HG02678 (cell line): ENCODE measurements around the gene LSAMP.

ENCODE experiments used
- ATAC-seq: cut with Tn5 transposase; IDR thresholded peaks from one replicate; pipeline ENCODE4 v1.9.1; 2021; ENCODE audit warnings: mild to moderate bottlenecking, moderate library complexity; ENCODE audit not compliant: unreplicated experiment

The LSAMP gene

GRCh38 chr3:116181159-116181558 is 264.1 kb downstream of the LSAMP start:
- ATAC-seq = no peak

GRCh38 chr3:116179091-116179490 is 266.2 kb downstream of the LSAMP start:
- no peak for ATAC-seq

DNA sequence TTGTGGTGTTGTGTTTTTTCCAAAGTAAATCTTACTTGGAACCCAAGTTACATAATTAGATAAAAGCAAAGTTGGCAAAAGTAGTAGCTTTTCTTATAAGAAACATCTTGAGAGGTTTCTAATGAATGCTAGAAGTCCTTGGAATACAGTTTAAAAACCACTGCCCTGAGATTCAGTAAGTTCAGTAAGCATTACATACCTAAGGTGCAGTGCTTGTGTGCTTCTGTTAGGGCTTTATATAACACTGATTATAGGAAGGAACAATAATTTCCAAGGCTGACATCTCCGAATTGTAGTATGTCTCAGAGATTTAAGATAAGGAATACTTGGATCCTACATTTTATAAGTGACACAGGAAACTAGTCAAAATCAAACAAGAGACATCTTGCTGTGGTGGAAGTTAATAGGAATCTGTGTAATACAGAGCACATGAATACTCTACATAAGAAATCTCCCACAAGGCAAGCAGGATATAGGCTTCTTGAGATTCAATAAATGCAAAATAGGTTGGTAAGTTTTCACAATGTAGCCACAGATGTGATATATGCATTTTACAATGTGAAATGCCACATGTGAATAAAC is 268.2 kb downstream of the LSAMP start:
- no peak for ATAC-seq

- no peak for ATAC-seq
These were observed 279.2 kb downstream of the LSAMP start for GRCh38 chr3:116166121-116166520.

DNA sequence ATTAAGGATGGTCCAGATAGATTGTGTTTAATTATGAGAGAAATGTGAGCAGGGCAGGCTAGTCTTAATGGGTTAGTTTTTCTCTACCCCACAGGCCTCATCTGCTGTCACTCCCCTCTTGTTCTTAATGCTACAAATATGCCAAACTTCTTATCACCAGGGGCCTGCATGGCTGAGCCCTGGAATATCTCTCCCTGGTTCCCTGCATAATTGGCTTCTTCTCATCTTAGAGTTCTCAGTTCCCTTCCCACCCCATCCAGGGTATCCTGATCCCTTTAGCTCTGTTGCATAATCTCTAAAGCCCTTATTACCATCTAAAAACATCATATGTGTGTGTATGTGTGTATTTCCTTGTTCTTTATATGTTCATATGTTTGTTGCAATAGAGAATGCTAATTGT is 279.6 kb downstream of the LSAMP start:
- no peak for ATAC-seq

- no peak for ATAC-seq
These were observed 280.2 kb downstream of the LSAMP start for GRCh38 chr3:116165135-116165534.

DNA sequence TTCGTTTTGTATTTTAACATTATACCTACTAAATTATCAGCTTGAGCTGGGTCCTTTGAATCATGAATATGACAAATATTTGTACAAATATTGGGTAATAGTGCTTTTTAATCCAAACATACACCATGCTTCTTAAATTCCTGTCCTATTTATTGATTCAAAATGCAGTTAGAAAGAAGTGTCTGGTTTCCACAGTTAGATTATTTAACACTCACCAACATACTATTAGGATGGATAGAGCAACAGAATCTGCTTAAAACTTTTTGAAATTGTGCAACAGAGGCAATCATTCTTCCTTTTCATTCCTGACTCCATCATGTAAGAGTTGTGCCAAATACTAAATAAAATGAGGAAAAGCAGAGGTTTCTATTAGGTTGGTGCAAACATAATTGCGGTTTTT is 281.2 kb downstream of the LSAMP start:
- ATAC-seq = no peak

- ATAC-seq = no peak
These were observed 283.4 kb downstream of the LSAMP start for GRCh38 chr3:116161575-116162525.

- ATAC-seq = no peak
These were observed 284.7 kb downstream of the LSAMP start for GRCh38 chr3:116160594-116160993.

DNA sequence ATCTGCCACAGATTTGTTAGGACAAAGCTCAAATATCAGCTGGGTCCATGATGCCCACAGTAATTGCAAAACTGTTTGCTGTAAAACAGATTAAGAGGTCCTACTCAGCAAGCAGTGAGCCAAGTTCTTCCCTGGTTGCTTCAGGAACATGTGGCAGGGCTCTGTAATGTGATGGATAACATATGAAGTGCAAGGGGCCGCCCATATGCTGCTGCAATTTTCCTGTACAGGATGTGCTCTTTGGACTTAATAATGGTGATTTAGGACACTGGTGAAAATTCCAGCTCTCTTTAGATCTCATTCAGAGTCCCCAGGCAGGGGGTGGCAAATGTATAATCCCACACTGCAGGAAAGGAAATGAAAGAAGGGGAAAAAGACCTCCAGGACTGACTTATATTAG is 289.4 kb downstream of the LSAMP start:
- ATAC-seq = no peak

DNA sequence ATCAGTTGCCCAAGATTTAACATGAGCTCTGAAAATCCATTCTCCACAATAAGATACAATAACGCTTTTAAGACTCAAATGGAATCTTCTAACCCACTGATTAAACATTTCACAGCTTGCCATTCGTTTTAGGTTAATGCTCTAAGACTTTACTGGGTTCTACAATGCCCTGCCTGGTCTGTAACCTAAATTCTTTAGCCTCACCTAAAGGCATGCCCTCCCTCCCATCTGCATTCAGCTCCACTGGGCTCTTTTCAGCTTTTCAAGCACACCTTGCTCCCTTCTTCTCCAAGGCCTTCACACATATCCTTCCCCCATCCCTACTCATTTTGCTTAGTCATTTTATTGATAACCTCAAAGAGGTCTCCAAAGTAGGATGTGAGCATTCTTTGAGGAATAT is 290.9 kb downstream of the LSAMP start:
- no peak for ATAC-seq

DNA sequence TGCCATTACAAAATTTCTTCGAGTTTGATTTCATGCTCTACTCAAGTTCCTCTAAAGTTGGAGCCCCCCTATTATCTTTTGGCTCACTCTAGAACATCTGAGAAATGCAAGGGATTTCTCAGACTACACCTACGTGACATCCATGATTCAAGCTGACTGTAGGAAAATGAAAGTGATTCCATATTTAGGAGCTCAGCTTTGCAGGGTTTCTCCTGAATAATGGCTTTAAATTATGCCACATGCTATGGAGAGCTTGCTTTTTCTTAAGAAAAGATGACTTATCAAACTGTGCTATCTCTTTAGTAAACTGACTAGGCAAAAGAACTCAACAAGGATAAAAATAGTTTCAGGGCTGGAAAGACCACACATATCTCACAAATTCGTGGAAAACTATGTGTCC is 292.1 kb downstream of the LSAMP start:
- no peak for ATAC-seq

DNA sequence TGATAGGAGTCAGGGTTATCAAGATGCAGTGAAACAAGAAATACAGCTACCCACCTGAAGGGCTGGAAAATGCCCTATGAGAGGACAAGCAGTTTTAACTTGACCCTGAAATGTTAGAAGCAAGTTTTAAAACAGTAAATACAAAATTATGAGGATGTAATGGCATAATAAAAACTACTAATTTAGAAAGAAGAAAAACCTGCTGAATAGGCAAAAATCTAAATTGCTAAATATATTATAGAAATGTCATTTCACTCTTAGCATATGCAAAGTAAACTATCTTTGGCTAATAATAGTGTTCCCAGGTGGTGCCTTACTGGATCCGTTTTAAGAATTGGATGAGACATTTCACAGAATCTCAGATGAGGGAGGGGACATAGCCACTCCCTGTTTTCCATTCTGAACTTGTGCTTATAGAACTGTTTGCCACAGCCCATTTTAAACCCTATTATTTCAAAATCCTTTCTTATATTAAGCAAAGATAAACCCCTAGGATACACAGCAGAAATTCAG is 294.6 kb downstream of the LSAMP start:
- no peak for ATAC-seq

- ATAC-seq = no peak
These were observed 296.1 kb downstream of the LSAMP start for GRCh38 chr3:116148881-116149851.

GRCh38 chr3:116145613-116146012 is 299.7 kb downstream of the LSAMP start:
- ATAC-seq = no peak

- no peak for ATAC-seq
These were observed 303.6 kb downstream of the LSAMP start for GRCh38 chr3:116141724-116142123.

DNA sequence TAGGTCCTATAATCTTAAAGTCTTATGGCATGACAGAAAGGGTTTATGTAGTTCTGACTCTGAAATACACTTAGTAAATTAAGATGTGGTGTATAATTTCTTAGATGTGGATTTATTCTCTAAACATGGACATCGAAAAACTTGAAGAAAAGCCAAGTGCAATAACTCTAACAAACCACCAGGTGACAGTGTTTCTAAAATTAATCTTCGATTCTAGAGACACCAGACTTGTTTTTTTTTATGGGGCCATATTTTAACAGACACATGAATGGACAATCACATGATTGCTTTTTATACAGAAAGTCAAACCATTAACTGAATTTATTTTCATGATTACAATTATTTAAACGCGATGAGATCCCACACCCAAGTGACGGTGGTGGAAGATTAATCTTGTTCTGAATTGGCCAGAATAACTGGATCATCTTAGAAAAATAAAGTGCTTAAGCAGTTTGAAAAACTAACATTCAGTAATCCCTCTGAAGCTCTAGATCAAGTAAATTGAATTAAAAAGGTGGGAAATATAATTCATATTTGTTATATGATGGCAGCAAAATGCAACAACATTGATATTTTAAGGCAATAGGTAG is 305.1 kb downstream of the LSAMP start:
- no peak for ATAC-seq

- ATAC-seq = no peak
These were observed 305.6 kb downstream of the LSAMP start for GRCh38 chr3:116139641-116140040.

- no peak for ATAC-seq
These were observed 309.7 kb downstream of the LSAMP start for GRCh38 chr3:116135457-116136085.
